ENCODE data around the gene QRFP. TPM values are rescaled to one million over a fixed set of nuclear protein-coding genes. Genes with fewer than 3 reads are reported as not detected.

Gene QRFP, protein sequence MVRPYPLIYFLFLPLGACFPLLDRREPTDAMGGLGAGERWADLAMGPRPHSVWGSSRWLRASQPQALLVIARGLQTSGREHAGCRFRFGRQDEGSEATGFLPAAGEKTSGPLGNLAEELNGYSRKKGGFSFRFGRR
- not detected in 5 replicates for total RNA-seq (2022; extraction: Qiagen RNA extraction; ENCODE audit: low read depth)

GRCh38 chr9:130896233-130897014 lies at the start of gene QRFP:
QRFP (minus strand) TSS chr9:130896812; CDS start chr9:130893838, 2,974 bp downstream.

GRCh38 chr9:130938652-130939404 lies 42.2 kb upstream of the QRFP start, which contains the start of gene FIBCD1:
FIBCD1 (minus strand) TSS chr9:130939247; CDS start chr9:130938607, 640 bp downstream.

Other genes with a start within 250 kb of the QRFP start
- 0.25 to 0.44 TPM (median 0.35 TPM) in 5 replicates for gene PRDM12, start 232.2 kb downstream of the QRFP start, total RNA-seq (2022; extraction: Qiagen RNA extraction; ENCODE audit: low read depth)
- gene EXOSC2, start 203.0 kb downstream of the QRFP start, total RNA-seq (2022; extraction: Qiagen RNA extraction; ENCODE audit: low read depth) = 52.3 to 77.6 TPM (median 54.2 TPM) in 5 replicates
- gene ABL1, start 61.6 kb downstream of the QRFP start, total RNA-seq (2022; extraction: Qiagen RNA extraction; ENCODE audit: low read depth) = 32.6 to 56.6 TPM (median 52.8 TPM) in 5 replicates
- gene FIBCD1, start 42.4 kb upstream of the QRFP start, total RNA-seq (2022; extraction: Qiagen RNA extraction; ENCODE audit: low read depth) = 4.1 to 16.6 TPM (median 14.7 TPM) in 5 replicates
- 1.2 to 2.8 TPM (median 2.0 TPM) in 5 replicates for gene LAMC3, start 112.4 kb upstream of the QRFP start, total RNA-seq (2022; extraction: Qiagen RNA extraction; ENCODE audit: low read depth)
- 1.4 to 2.1 TPM (median 1.5 TPM) in 5 replicates for gene AIF1L, start 199.7 kb upstream of the QRFP start, total RNA-seq (2022; extraction: Qiagen RNA extraction; ENCODE audit: low read depth)
- gene NUP214, start 228.8 kb upstream of the QRFP start, total RNA-seq (2022; extraction: Qiagen RNA extraction; ENCODE audit: low read depth) = 21.7 to 29.5 TPM (median 26.4 TPM) in 5 replicates